GM04503 (cell line): ENCODE measurements around the gene C22orf31.
"Not testable (repeated sequence)": the region's sequence is repeated elsewhere in the genome, so short reads cannot be mapped to it uniquely, and the experiment has no call there.

ENCODE experiments used
- DNase-seq: peaks from one replicate; pipeline ENCODE4 v3.0.0-alpha.2; 2012; ENCODE audit warnings: low read depth

Gene C22orf31

DNA sequence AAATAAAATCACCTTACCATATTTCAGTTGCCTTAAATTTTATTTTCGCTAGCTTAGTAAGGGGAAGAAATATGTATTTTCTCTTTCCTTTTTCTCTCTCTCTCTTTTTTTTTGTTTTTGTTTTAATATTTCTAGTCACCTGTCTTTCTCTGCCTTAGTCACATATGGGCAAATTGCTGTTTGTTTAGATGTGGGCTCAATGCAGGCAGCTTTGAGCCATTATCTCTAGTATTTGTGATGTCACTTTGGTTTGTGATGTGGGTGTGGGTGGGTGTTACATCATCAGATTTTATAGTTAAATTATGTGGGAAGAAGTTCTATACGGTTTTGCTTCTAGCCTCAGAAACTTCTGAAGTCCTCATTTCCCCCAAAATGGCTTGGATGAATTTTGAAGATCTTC lies at the start of gene C22orf31:
TSS of gene C22orf31 (minus strand) at position 59 of the 400 bp plus-strand sequence. CDS start at position 20, 39 bp downstream.
- DNase-seq, result no peak

- DNase-seq, result no peak
These were observed 49.3 kb upstream of the C22orf31 start for GRCh38 chr22:29110946-29111345.

GRCh38 chr22:29109822-29110221 lies 48.2 kb upstream of the C22orf31 start:
- no peak for DNase-seq

DNA sequence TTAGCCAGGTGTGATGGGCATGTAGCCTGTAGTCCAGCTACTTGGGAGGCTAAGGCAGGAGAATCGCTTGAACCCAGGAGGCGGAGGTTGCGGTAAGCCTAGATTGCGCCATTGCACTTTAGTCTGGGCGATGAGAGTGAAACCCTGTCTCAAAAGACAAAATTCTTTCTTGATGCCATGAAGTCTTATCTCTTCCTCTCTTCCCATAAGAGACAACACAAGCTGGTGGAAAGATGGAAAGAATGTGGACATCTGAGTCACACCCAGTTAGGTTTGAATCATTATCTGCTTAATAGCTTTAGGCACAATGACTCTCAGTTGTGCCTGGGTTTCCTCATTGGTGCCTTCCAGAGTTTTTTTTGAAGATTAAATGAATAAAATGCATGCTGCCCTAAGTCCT lies 46.5 kb upstream of the C22orf31 start:
- no peak for DNase-seq

GRCh38 chr22:29106839-29107238 lies 45.2 kb upstream of the C22orf31 start:
- DNase-seq, result no peak

GRCh38 chr22:29105468-29105867 lies 43.8 kb upstream of the C22orf31 start:
- no peak for DNase-seq

GRCh38 chr22:29103121-29103520 lies 41.5 kb upstream of the C22orf31 start:
- DNase-seq, result no peak

DNA sequence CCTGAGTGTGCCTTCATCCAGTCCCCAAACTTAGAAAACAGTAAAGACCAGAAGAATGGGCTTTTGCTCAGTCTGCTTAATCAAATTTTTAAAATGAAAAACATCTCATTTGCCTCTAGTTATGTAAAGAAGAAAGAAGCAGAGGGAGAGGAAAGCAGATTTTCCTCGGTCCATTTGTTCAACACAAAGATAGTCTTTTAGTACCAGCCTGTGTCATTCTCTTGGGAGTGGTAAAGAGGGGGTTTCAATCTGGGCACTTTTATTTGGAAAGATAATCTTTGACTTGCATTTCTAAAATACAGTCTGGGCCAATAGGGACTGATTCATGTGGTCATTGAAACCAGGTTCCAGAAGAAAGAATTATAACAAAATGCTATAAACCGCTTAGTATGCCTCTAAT lies 40.7 kb upstream of the C22orf31 start:
- DNase-seq, result no peak

- no peak for DNase-seq
These were observed 36.7 kb upstream of the C22orf31 start for GRCh38 chr22:29098296-29098695.

GRCh38 chr22:29096736-29097669 lies 35.4 kb upstream of the C22orf31 start:
- no peak for DNase-seq

GRCh38 chr22:29095459-29095858 lies 33.8 kb upstream of the C22orf31 start:
- DNase-seq, result no peak

DNA sequence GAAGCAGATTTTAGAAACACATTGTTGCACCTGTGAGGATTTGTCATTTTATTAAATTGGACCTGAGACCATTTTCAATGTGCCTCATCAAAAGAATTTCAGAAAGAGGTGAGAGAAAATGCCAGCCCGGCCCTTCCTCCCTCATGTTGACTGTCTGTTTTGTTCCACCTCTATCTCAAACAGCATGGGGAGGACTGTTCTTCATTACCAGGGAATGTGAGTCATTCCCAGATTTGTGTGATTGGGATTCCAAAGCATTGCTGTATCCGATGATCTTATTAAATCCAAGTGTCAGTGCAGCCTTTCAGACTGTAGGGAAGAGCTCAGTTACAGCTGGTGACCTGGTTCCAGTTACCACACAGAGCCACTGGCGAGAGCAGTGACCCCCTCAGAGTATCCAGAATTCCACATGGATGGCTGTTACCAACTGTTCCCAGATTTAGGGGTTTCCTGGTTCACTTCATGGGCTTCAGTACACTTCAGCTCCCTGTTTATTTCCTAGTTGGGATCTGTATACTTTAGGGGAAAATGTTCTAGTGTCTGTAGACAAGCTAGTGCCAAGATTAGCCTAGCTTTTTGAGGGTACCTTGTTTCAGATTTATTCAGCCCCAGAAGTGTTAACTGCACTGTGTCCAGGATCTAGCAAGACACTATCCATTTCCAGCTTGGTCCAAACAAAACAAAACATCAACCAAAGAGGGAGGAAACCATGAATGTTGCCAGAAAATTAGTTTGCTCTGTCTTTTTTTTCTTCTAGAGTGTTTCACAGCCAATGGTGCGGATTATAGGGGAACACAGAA lies 32.1 kb upstream of the C22orf31 start:
- DNase-seq, result peak; percentile 76

DNA sequence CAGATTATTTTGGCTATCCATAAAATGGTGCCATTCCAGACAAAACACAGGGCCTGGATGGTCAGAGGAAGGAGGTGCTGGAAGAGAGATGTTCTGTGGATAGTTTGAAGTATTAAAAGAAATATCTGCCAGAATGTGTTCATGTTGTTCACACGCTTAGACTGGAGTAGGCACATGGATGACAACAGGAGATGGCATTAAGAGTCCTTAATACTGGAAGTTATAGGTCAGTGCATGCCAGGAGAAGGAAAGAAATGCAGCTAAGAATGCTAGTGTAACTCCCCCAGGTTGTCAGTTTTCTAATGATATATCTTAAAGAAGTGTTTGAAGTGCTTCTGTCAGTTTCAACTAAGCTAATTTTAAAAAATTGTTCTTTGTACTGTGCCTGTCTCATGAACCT lies 31.4 kb upstream of the C22orf31 start:
- DNase-seq, result no peak

DNA sequence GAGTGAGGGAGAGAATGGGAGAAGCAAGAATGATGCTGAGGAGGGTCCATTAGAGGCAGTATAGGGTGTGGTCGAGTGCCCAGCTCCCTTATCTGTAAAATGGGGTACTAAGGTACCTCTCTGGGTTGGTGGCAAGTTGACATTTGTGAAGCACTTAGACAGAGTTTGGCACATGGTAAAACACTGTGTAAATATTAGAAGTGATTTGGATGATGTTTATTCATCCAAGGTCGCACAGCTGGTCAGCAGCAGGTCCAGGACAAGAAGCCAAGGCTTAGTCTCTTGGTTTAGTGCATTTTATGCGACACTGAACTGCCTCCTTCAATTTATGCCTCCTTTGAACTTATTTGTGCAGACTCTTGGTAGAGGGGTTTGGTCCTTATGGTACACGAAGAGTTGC lies 30.6 kb upstream of the C22orf31 start:
- DNase-seq, result no peak

GRCh38 chr22:29090039-29090438 lies 28.4 kb upstream of the C22orf31 start:
- DNase-seq, result no peak

DNA sequence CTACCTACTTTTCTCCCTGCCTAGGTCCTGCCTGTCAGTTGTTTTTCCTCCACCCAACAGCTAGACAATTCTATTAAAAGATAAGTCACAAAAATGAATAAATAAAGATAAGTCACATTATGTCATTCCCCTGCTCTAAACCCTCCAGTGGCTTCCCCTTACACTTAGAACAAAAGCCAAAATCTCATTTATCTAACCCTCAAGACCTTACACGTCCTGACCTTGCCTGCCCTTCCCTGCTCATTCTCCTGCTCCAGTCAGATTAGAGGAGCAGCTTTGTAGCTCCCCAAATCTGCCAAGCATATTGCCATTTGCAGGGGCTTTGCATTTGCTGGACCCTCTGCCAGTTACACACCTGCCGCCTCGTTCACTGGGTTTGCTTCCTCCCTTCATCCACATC lies 27.9 kb upstream of the C22orf31 start:
- no peak for DNase-seq

GRCh38 chr22:29088809-29089208 lies 27.2 kb upstream of the C22orf31 start:
- no peak for DNase-seq

- no peak for DNase-seq
These were observed 25.4 kb upstream of the C22orf31 start for GRCh38 chr22:29087012-29087411.

GRCh38 chr22:29083933-29084591 lies 22.4 kb upstream of the C22orf31 start:
- DNase-seq, result no peak

- DNase-seq, result not testable (repeated sequence)
These were observed 21.9 kb upstream of the C22orf31 start for GRCh38 chr22:29083576-29083932.

GRCh38 chr22:29082826-29083545 lies 21.4 kb upstream of the C22orf31 start:
- no peak for DNase-seq
